NCI-H1417 treated with DMSO at 0.1 percent for 48 hours (cell line): Measurements from ENCODE around the gene GSTM5.
"Not testable (repeated sequence)": the region's sequence is repeated elsewhere in the genome, so short reads cannot be mapped to it uniquely, and the experiment has no call there.

Experiments used
- DNase-seq: peaks from one replicate; lab custom pipeline; 2025; lab: John Stamatoyannopoulos, UW

The GSTM5 gene

GRCh38 chr1:109728870-109729269 lies 16.8 kb downstream of the GSTM5 start:
- no peak for DNase-seq

- DNase-seq, result no peak
These were observed 18.6 kb downstream of the GSTM5 start for GRCh38 chr1:109730666-109731065.

GRCh38 chr1:109732390-109732881 lies 20.4 kb downstream of the GSTM5 start:
- no peak for DNase-seq

GRCh38 chr1:109733236-109733870 lies 21.3 kb downstream of the GSTM5 start:
- no peak for DNase-seq

- peak; percentile 18 for DNase-seq
These were observed 27.9 kb downstream of the GSTM5 start for GRCh38 chr1:109739738-109740614.

GRCh38 chr1:109740615-109741373 lies 28.7 kb downstream of the GSTM5 start, which contains the start of gene GSTM3:
Gene GSTM3 (minus strand): TSS chr1:109741038. CDS start chr1:109740287, 751 bp downstream.
- DNase-seq, result no peak

GRCh38 chr1:109748311-109748710 lies 36.3 kb downstream of the GSTM5 start:
- DNase-seq, result not testable (repeated sequence)

- DNase-seq, result no peak
These were observed 37.2 kb downstream of the GSTM5 start for GRCh38 chr1:109749221-109749620.

GRCh38 chr1:109750241-109750882 lies 38.3 kb downstream of the GSTM5 start:
- no peak for DNase-seq

- DNase-seq, result no peak
These were observed 38.9 kb downstream of the GSTM5 start for GRCh38 chr1:109750920-109751319.

GRCh38 chr1:109751531-109752260 lies 39.6 kb downstream of the GSTM5 start:
- no peak for DNase-seq

- no peak for DNase-seq
These were observed 42.7 kb downstream of the GSTM5 start for GRCh38 chr1:109754738-109755137.

- DNase-seq, result not testable (repeated sequence)
These were observed 44.3 kb downstream of the GSTM5 start for GRCh38 chr1:109756325-109756724.

GRCh38 chr1:109756848-109757521 lies 44.9 kb downstream of the GSTM5 start:
- no peak for DNase-seq

- no peak for DNase-seq
These were observed 46.1 kb downstream of the GSTM5 start for GRCh38 chr1:109757936-109758786.

GRCh38 chr1:109759513-109760334 lies 47.7 kb downstream of the GSTM5 start:
- DNase-seq, result no peak

GRCh38 chr1:109760581-109761226 lies 48.7 kb downstream of the GSTM5 start:
- DNase-seq, result no peak
